ENCODE measurements around the gene ZC3H12D.

- TF ChIP-seq CTCF (IDR thresholded peaks at IDR 0.05; ENCODE audit: low read length), result no peak
- TF ChIP-seq EZH2 (optimal IDR thresholded peaks at IDR 0.05; ENCODE audit: low read depth, low read length), result no peak
Observed at GRCh38 chr6:149467265-149467664, 17.5 kb downstream of the ZC3H12D start.

All from MM.1S (cell line).